Activated CD4-positive, CD25-positive, alpha-beta regulatory T cell treated with anti-CD3 and anti-CD28 coated beads, Interleukin-2, amount 50 U/mL, for 16 hours (primary cell): ENCODE measurements around the gene B3GNT7.
"Not testable (repeated sequence)": the region's sequence is repeated elsewhere in the genome, so short reads cannot be mapped to it uniquely, and the experiment has no call there.

ENCODE experiments used
- DNase-seq: peaks from one replicate; pipeline ENCODE4 v3.0.0-alpha.2; 2020; ENCODE audit warnings: low read depth, low spot score

Gene B3GNT7

DNA sequence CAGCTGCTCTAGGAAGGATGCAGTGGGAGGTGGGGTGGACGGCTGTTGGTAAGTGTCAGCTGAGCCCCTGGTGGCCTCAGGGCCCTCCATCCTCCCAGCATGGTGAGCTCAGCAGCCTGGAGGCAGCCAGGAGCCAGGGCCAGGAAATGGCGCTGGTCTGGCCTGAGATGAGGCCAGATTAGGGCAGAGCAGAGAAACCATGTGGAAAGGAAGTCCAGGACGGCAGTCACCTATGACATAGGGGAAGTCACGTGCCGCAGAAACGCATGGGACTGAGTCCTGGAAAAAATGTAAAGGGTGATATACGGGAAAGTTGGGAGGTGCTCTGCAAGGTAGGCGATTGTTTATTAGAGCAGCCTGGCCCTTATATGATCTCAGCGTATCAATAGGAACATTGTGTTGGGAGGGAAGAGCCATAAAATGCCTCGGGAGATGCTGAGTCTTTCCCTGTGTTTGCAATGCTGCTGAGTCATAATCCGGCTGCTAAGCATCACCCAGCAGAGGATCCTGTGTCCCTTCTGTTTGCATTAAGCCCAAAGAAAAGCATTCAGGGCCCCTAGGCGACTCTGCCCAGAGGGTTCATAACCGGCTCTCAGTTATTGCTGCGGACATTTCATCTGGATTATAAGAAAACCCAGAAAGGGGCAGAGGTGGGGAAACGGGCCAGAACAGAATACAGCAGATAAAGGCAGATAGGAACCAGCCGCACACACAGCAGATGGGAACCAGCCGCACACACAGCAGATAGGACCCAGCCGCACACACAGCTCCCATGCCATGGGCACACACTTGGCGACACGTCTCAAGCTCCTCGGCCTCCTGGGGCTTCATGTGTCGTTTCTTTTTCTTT is 30.3 kb upstream of the B3GNT7 start:
- DNase-seq = no peak

DNA sequence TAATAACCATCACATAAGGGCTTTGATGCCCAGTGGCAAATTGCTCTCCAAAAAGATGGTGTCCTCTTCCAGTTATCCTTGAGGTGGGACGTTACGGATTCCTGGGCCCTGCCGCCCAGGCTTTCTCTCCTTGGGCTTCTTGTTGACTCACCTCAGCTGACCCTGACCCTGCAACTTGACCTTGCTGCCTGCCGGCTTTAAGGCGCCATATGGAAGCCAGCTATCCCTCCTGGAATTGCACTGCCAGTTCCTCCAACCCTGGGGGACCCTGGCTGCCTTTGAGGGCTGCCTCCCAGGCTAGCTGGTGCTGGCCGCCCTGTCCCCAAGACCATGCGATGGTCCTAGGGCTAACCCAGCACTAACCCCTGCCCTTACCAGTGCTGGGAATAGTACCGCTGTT is 28.3 kb upstream of the B3GNT7 start:
- DNase-seq = no peak

DNA sequence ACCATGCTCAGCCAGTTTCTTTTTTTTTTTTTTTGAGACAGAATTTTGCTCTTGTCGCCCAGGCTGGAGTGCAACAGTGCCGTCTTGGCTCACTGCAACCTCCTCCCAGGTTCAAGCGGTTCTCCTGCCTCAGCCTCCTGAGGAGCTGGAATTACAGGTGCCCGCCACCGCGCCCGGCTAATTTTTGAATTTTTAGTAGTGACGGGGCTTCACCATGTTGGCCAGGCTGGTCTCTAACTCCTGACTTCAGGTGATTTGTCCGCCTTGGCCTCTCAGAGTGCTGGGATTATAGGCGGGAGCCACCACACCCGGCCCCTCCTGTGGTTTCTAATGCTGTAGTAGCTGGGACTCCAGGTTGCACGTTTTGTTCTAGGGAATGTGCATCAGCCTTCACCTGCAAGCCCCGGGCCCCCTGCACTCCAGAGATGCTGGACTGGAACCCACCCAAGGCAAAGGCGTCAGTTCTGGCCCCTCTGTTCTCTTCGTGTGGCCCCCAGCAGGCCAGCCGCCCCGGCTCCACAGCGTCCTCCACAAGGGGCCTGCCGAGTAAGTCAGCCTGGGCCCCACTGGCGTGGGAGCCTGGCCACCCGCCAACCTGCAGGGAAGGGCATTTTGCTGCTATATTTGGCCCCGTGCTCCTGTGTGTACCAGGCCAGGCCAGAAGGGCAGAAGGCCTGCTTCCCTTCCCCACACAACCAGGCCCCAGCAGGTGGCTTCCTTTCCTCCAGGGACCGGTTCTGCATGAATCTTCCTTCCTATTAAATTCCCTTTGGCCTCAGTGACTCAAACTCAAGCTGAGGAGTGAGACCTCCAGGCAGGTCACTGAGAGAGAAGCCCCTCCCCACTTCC is 25.7 kb upstream of the B3GNT7 start:
- DNase-seq = no peak

DNA sequence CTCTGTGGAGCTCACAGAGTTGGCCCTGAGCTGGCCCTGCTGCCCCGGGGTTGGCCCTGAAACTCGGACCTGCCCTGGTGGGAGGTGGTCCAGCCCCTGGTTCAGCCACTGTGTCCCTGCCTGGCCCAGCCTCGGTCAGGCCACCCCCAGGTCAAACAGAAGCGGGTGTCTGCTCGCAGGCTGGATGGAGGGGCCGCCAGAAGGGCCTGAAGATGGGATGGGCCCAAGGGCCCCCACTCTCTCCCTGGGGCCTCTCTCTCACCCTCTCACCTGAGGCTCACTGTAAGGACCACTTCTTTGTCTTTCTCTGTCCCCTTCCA is 25.1 kb upstream of the B3GNT7 start:
- DNase-seq = no peak

DNA sequence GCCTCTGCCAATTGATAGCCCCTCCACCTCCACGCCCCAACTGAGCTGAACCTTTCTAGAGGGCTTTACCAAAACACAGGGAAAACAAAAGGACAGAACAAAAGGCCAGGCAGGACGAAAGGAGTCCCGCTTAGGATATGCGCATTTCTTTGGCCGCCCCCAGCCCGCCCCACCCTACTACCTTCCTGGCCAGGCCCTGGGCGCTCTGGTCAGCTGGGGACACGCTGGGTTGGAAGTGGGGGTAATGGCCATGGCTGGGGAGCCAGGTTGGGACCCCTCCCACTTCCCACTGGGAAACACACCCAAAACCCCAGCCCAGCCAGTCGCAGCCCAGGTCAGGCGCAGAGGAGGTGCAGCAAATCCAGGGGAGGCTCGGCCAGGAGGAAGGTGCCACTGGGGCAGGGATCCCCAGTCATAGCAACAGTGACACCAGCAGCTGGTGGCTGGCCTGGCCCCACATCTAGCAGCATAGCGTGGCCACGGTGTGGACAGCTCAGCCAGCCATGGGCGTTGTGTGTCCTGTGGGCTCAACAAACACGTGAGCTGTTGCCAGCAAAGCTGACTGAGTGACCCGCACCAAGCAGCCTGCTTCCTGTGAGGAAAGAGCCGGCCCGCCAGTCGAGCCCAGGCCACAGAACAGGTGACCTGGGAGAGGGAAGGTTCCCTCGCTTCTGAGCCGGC is 24.6 kb upstream of the B3GNT7 start:
- DNase-seq = no peak

DNA sequence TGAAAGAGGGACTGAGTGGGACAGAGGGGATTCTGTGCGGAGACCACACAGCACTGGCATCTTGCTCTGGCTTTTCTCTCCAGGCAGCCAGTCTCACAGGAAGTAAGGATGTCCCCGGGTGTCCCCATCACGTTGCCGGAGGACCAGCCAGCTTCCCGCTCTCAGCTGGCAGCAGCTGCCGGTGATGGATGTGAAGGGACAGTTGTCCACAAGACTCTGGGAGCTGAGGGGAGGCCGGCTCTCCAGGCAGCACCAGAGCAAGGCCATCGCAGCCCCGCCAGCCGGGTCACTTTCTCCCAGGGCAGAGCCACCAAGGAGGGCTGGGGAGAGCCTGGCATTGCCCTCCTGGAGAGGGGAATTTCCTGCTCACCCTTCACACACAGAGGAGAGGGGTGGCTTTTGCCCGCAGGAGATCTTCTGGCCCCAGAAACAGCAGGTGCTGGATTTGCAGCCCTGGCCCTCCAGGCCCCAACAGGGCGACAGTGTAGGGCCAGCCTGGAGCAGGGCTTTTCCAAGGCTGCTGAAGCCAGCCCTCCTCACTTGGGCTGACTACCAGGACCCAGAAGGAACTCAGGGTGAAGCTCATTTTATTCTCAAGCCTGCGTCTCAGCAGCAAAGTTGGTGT is 24.0 kb upstream of the B3GNT7 start:
- DNase-seq = no peak

DNA sequence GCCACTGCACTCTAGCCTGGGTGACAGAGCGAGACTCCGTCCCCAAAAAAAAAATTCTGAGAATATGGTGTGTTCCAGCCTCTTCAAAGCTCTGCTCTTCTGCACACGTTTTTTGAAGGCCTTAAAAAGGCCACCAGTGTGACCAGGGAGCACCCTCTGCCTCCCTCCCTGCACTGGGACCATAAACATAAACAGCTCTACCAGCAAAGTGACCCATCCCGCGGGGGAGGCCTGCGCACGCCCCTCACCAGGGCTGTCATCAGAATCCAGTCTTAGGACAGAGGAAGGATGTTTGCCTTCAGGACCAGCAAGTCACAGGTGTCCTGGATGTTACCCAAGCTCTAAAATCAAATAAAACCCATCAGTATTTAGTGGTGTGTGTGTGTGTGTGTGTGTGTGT is 23.2 kb upstream of the B3GNT7 start:
- DNase-seq = no peak

DNA sequence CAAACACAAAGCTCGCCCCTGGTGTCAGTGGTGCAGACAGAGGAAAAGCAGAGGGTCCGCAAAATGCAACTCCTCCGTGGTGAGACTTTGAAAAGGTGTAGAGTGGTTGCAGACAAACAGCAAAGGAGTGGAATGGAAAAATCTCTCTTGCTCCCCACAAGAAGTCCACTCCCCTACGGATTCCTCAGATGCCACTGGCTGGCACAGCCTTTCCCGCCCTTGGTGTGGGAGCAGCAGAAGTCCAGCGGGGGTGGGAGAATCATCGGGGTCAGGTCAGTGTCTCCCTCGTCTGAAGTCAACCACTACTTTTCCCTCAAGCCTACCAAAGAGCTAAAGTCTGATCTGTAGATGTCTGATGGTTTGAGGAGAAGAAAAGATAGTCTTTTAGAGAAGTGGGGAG is 22.3 kb upstream of the B3GNT7 start:
- DNase-seq = no peak

DNA sequence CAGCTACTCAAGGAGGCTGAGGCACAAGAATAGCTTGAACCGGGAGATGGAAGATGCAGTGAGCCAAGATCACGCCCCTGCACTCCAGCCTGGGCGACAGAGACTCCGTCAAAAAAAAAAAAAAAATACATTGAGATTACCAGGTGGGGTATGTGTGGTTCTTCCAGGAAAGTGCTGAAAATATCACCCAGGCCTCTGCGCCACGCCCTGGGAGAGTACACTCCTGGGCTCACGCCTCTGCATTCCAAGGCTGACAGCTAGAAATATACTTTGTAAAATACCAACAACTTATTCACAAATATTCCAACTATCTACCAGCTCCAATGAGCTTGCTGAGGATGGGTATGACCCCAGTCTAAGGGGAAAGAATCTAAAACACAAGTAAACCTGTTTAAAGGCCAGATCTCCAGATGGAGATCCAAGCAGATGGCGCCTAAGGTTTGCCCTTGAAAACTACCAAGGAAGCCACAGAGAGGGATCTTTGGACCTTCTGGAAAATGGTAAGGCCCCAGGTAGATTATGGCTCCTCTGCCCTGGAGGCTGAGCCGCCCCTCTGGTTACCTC is 21.6 kb upstream of the B3GNT7 start:
- DNase-seq = no peak

DNA sequence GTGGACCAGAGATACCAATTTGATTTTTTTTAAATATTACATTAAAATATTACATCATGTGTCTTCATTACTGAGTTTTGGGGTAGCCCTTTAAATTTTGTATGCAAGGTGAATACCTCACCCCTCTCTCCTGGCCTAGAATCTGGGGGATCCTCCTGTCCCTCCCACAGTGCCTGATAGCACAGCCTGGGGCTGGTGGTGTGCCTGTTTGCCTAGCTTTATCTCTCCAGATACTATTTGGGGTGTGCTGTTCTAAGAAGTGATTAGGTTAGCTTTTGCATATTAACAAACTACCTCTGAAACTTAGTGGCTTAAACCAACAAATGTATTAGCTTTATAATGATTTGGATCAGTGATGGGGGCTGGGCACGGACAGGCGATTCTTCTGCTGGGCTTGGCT is 20.7 kb upstream of the B3GNT7 start:
- DNase-seq = no peak

DNA sequence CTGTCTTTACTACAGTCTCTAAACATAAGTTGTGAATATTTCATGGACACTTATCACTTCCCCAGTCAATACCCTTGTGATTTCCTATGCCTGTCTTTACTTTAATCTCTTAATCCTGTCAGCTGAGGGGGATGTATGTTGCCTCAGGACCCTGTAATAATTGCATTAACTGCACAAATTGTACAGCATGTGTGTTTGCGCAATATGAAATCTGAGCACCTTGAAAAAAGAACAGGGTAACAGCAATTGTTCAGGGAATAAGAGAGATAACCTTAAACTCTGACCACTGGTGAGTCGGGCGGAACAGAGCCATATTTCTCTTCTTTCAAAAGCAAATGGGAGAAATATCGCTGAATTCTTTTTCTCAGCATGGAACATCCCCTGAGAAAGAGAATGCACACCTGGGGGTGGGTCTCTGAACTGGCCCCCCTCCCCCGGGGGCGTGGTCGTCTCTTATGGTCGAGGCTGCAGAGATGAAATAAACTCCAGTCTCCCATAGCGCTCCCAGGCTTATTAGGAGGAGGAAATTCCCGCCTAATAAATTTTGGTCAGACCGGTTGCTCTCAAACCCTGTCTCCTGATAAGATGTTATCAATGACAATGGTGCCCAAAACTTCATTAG is 19.4 kb upstream of the B3GNT7 start:
- not testable (repeated sequence) for DNase-seq

DNA sequence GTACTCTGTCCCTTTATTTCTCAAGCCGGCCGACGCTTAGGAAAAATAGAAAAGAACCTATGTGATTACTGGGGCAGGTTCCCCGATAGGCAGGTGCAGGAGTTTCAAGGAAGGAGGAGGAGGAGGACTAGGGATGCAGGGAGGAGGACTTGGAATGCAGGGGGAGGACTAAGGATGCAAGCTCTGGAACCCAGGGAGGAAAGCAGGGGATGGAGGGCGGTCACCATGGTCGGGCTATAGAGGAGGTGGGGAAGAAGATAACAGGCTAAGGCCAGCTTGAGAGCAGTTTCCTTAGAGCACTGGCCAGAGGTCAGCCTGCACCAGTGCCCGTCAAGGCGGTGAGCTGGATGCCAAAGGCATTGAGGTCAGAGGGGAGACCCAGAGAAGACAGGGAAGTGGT is 18.7 kb upstream of the B3GNT7 start:
- DNase-seq = no peak

DNA sequence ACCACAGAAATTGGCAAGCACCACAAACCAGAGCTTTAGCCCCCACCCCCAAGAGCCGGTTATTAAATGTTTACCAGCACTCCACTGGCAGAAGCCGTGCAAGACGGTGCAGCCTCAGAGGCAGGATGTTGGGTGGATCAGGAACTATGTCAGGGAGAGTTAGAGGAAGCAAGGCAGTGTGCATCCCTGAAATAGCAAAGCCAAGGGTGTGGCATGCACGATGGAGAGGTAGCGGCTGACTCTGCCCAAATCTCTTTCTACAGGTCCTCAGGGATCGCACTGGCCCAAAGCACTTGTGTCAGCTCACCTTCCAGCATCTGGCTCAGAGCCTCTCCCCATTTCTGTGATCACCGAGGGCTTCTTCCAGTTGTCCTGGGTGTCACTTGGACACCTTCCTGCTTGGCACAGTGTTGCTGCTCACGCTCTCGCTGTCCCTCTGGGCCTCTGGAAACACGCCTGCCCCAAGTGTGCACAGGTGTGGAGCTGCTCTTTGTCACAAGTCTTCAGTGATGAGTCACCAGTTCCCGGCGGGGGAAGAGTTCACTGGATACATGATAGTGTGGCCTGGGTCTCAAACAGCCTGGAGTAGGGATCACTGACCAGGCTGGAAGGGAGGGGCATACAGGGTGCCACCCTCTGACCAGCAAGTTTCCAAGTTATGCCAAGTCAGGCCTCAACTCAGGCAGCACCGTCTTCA is 17.3 kb upstream of the B3GNT7 start:
- DNase-seq = no peak

DNA sequence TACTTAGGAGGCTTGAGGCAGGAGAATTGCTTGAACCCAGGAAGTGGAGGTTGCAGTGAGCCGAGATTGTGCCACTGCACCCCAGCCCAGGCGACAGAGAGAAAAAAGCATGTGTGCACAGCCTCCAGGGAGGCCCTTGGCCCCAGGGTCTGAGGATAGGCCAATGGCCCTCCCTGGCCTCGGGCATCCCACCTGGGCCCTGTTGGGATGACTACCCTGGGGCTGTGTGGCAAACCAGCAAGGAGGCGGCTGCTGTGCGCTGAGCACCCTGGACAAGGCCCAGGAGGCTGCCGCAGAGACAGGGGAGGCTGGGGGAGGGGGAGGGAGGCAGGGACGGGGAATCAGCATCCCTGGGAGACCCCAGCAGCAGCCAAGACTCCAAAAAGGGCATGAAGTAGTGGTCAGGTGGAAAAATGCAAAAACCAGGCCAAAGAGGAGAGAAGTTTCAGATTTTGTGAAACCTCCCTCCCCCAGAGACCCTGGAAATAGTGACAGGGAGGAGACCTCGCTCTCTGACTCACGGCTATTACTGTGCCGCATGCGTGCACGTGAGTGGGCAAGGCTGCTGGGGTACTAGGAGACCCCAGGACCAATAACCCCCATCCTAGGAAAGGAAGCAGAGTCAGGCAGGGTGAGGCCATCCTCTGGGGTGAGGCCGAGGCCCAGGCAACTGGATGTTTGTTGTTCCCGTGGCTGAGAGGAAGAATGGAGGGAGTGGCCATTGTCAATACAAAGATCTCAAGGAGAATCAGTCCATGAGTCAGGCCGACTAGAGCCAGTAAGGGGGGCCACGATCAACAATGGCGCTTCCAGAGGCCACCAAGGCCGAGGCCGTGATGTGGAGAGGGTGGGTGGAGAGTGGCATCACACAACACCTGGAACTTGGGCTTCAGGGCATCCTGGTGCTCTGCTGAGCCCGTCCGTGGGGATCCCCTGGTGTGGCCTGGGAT is 16.0 kb upstream of the B3GNT7 start:
- no peak for DNase-seq

DNA sequence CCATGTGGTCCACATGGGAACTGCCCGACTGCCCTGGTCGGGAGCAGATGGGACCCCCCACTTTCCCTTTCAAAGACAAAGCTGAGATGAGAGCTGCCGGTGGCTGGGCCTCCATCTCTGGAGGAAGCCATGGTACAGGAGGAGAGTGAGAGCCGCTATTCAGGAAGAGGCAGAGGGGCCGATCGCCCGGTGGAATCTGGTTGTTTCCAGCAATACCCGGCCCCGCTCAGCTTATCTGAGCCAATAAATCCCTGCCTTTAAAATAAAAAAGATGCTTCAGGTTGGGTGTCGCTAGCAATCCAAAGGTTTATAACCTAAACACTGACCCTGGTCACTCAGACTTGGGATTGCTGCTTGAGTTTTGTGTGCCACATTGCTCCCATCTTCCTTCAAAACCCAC is 15.2 kb upstream of the B3GNT7 start:
- no peak for DNase-seq

DNA sequence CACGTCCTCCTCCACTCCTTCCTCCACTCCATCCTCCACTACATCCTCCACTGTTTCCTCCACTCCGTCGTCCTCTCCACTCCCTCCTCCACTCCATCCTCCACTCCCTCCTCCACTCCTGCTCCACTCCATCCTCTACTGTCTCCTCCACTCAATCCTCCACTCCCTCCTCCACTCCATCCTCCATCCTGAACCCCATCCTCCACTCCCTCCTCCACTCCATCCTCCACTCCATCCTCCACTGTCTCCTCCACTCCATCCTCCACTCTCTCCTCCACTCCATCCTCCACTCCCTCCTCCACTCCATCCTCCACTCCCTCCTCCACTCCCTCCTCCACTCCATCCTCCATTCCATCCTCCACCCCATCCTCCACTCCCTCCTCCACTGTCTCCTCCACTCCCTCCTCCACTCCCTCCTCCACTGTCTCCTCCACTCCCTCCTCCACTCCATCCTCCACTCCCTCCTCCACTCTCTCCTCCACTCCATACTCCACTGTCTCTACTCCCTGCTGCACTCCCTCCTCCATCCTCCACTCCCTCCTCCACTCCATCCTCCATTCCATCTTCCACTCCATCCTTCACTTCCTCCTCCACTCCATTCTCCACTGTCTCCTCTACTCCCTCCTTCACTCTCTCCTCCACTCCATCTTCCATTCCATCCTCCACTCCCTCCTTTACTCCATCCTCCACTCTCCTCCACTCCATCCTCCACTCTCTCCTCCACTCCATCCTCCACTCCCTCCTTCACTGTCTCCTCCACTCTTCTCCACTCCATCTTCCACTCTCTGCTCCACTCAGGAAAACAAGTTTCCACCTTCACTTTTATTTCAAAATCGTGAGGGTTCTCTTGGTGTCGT is 14.3 kb upstream of the B3GNT7 start:
- no peak for DNase-seq

DNA sequence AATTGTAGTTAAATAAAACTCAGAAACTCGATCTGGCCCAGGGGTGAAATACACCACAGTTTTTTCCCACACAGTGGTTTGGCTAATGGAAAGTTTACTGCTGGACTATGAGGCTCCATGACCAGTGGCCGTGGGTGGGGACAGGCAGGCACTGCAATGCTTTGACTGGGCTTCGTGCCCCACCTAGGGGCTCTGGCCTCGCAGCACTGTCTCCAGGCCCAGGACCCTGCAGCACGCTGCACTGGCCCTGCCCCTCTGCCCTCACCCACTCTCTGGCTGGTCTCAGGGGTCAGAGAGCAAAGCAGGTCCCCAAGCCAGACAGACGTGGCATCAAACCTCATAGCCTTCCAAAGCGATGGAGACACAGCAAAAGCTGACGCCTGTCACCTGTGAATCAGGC is 13.4 kb upstream of the B3GNT7 start:
- DNase-seq = no peak

DNA sequence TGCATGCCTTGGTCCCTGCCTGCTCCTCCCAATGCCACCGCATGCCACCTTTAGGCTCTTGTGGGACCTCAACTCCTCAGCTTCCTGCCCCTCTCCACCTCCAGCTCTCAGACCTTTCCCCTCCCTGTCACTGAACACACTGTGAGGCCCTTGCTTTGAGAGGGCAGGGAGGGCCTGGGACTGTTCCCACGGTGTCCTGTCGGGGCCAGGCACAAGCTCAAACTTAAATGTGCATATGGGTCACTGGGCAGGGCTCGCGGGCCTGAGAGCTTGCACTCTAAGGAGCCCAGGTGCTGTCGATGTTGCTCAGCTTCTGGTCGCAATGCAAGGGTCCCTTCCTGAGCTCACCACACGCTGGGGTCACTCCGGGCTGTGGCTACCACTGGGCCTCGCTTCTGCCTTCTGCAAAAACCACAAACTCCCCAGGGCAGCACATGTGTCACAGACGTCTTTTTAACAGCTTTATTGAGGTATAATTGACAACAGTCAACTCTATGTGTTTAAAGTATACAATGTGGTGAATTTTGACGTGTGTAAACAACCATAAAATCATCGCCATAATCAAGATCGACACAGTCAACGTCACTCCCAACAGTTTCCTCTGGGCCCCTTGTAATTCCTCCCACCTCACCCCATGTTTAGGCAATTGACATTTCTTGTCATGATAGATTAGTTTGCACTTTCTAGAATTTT is 11.9 kb upstream of the B3GNT7 start:
- no peak for DNase-seq
